Spleen (tissue), 11 donors: Measurements from ENCODE around the gene VPS4B. TPM values are rescaled to one million over a fixed set of nuclear protein-coding genes. Genes with fewer than 3 reads are reported as not detected.

Source experiments
- DNase-seq: peaks from one replicate; pipeline ENCODE4 v3.0.0-alpha.2; 2020
- H3K27ac ChIP-seq, 8 donors: fragments of 200-600 bp; sonication (generic) in 7 of 8; 1 replicate in 4 of 8; 2 replicates in 4 of 8; pipeline versions ENCODE4 v1.5.0 to v1.8.0; 2016 to 2021; ENCODE audit warnings: inconsistent platforms in 4 of 8, mild to moderate bottlenecking in 4 of 8, moderate library complexity in 1 of 8
- H3K27me3 ChIP-seq, 7 donors: fragments of 200-600 bp; sonication (generic) in 6 of 7; replicated peaks in 1 of 7; 1 replicate in 4 of 7; 2 replicates in 3 of 7; pipeline versions ENCODE4 v1.5.0 to v1.8.0; 2016 to 2021; ENCODE audit warnings: inconsistent platforms in 3 of 7, mild to moderate bottlenecking in 1 of 7
- H3K36me3 ChIP-seq, 6 donors: fragments of 200-600 bp; sonication (generic) in 5 of 6; 1 replicate in 4 of 6; 2 replicates in 2 of 6; pipeline versions ENCODE4 v1.5.0 to v1.8.0; 2016 to 2021; ENCODE audit warnings: inconsistent platforms in 2 of 6
- H3K4me1 ChIP-seq, 6 donors: fragments of 200-600 bp; sonication (generic) in 5 of 6; 1 replicate in 3 of 6; 2 replicates in 3 of 6; pipeline versions ENCODE4 v1.5.0 to v1.8.0; 2016 to 2021; ENCODE audit warnings: inconsistent platforms in 3 of 6
- H3K4me3 ChIP-seq, 8 donors: fragments of 200-600 bp; sonication (generic) in 7 of 8; 1 replicate in 4 of 8; 2 replicates in 4 of 8; pipeline versions ENCODE4 v1.5.0 to v1.8.0; 2016 to 2021; ENCODE audit warnings: inconsistent platforms in 4 of 8, mild to moderate bottlenecking in 4 of 8, moderate library complexity in 2 of 8
- H3K9me3 ChIP-seq, 8 donors: fragments of 200-600 bp; sonication (generic) in 7 of 8; 1 replicate in 4 of 8; 2 replicates in 4 of 8; pipeline versions ENCODE4 v1.5.0 to v1.8.0; 2016 to 2021; ENCODE audit warnings: inconsistent platforms in 4 of 8
- POLR2A ChIP-seq, 3 donors: fragments of 450-650 bp; IDR thresholded peaks; one replicate each; pipeline ENCODE4 v1.5.1; 2017; ENCODE audit warnings: antibody characterized with exemption in 3 of 3, mild to moderate bottlenecking in 1 of 3
- POLR2AphosphoS5 ChIP-seq, 3 donors: sonication (generic); formaldehyde crosslinking; IDR thresholded peaks; one replicate each; pipeline ENCODE4 v1.5.1; 2017; ENCODE audit warnings: antibody characterized with exemption in 3 of 3
- WGBS, 5 donors: extraction: QIAGEN DNeasy Blood & Tissue Kit in 3 of 5; methylation state at CpG; one replicate each; pipeline versions ENCODE4 v1.1.5 to v1.1.7; 2013 to 2018; 5-methylcytosine and 5-hydroxymethylcytosine counted together
- intact Hi-C: fragments of 100-400 bp; cut with DNase I; formaldehyde crosslinking; loops from one replicate; pipeline ENCODE4 v1.15.0; 2023; ENCODE audit warnings: low total_unique reads
- polyA plus RNA-seq, 3 donors: library from polyadenylated mRNA; stranded (reverse); fragments of 200-250 nt; gene quantifications; one replicate each; pipeline ENCODE4 v1.2.1, GENCODE V29; 2013
- total RNA-seq, 7 donors: library from RNA; depleted of rRNA in 3 of 7; stranded (reverse); fragments of >200 nt in 3 of 7; fragmentation: NEBNext Ultra II Directional in 4 of 7; extraction: Animal tissue kit (Norgen Biotek cat#: 25700) in 4 of 7; gene quantifications; one replicate each; pipeline versions ENCODE4 v1.1.0 to v1.2.1, GENCODE V29; 2016 to 2021
- TF ChIP-seq, protein P1 (sequence below), 11 experiments: fragments of 200-600 bp in 7 of 11; fragments of 450-650 bp in 4 of 11; sonication (generic) in 4 of 11; IDR thresholded peaks in 8 of 11; conservative IDR thresholded peaks in 3 of 11; 1 replicate in 7 of 11; 2 replicates in 4 of 11; pipeline versions ENCODE4 v1.4.0 to v1.8.0; 2016 to 2021; ENCODE audit warnings: antibody characterized with exemption in 11 of 11, inconsistent platforms in 4 of 11, mild to moderate bottlenecking in 1 of 11
- donor health status: healthy with polysubstance abuse.
- donor health status: DM: no; HTN: no; CAD: no; lungs with moderate emphysema.
- donor health status: DM: no; HTN: no; CAD: no.
- donor health status: Bipolar disorder and iron deficiency.
- donor health status: healthy.
- donor health status: DM: no; HTN: no; CAD: no.
- donor health status: DM: yes; HTN: yes; CAD: no.

VPS4B gene
- total and polyA plus RNA-seq, 10 donors: 11.1 to 69.4 (median 48.0) TPM

- no peak for DNase-seq
- 94 to 100% (median 96%) methylated on average over 3 of the region's 3 CpGs for WGBS, 5 donors
- Histone ChIP-seq H3K4me1 (peaks cover 0 to under 1% (median 0%) of the 10 kb centered on the region in 6 donors), H3K9me3 (no peaks in the 10 kb centered on the region), H3K27ac (no peak overlapping the region), H3K36me3 (peaks cover 0 to 100% (median 88%) of the 10 kb centered on the region in 6 donors), H3K27me3 (no peaks in the 10 kb centered on the region), H3K4me3 (no peak overlapping the region)
- TF ChIP-seq, protein P1, sequence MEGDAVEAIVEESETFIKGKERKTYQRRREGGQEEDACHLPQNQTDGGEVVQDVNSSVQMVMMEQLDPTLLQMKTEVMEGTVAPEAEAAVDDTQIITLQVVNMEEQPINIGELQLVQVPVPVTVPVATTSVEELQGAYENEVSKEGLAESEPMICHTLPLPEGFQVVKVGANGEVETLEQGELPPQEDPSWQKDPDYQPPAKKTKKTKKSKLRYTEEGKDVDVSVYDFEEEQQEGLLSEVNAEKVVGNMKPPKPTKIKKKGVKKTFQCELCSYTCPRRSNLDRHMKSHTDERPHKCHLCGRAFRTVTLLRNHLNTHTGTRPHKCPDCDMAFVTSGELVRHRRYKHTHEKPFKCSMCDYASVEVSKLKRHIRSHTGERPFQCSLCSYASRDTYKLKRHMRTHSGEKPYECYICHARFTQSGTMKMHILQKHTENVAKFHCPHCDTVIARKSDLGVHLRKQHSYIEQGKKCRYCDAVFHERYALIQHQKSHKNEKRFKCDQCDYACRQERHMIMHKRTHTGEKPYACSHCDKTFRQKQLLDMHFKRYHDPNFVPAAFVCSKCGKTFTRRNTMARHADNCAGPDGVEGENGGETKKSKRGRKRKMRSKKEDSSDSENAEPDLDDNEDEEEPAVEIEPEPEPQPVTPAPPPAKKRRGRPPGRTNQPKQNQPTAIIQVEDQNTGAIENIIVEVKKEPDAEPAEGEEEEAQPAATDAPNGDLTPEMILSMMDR (IDR thresholded peaks at IDR 0.05 in 8 of 11, conservative IDR thresholded peaks at IDR 0.05 in 3 of 11): no peak
- TF ChIP-seq POLR2AphosphoS5 (IDR thresholded peaks at IDR 0.05) (no peak), POLR2A (IDR thresholded peaks at IDR 0.05) (no peak)
- intact Hi-C loops: no loop called here
These were observed 27.3 kb downstream of the VPS4B start for GRCh38 chr18:63394954-63395353.

GRCh38 chr18:63387861-63388260, 34.4 kb downstream of the VPS4B start:
- H3K4me3 ChIP-seq: no peak overlapping the region
- intact Hi-C loops: no loop called here
- no peak for DNase-seq
- WGBS, 5 donors: 94 to 97% (median 94%) methylated on average over 4 of the region's 4 CpGs
- H3K9me3 ChIP-seq: peaks cover 0 to 6% (median 0%) of the 10 kb centered on the region in 8 donors
- no peak overlapping the region for H3K27ac ChIP-seq
- no peaks in the 10 kb centered on the region for H3K4me1 ChIP-seq
- TF ChIP-seq POLR2AphosphoS5 (IDR thresholded peaks at IDR 0.05) (no peak), POLR2A (IDR thresholded peaks at IDR 0.05) (no peak)
- TF ChIP-seq, protein P1 (IDR thresholded peaks at IDR 0.05 in 8 of 11, conservative IDR thresholded peaks at IDR 0.05 in 3 of 11): no peak
- no peaks in the 10 kb centered on the region for H3K27me3 ChIP-seq
- peaks cover 0 to 76% (median 35%) of the 10 kb centered on the region in 6 donors for H3K36me3 ChIP-seq

- WGBS, 5 donors: 64 to 98% (median 93%) methylated on average over 3 of the region's 3 CpGs
- intact Hi-C loops: no loop called here
These were observed 39.4 kb downstream of the VPS4B start for GRCh38 chr18:63382843-63383242.

DNA sequence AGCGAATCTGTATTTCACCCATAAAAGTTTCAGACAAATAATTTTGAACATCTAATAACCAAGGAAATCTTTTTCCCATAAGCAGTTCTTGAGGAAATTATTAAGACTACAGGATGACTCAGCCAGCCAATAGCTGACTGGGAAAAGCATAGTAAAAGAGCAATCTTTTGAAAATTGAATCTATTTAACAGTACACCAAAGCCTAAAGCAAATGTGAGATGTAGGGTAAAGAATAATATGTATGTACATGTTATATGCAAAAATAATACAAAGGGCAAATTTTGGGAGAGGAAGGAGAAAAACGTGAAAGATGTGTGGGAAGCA, 42.7 kb downstream of the VPS4B start:
- DNase-seq: no peak
- peaks cover 0 to 21% (median 7%) of the 10 kb centered on the region in 8 donors for H3K9me3 ChIP-seq
- H3K4me3 ChIP-seq: no peak overlapping the region
- intact Hi-C loops: no loop called here
- H3K4me1 ChIP-seq: peaks cover 0 to 13% (median 1%) of the 10 kb centered on the region in 6 donors
- no peak overlapping the region for H3K27ac ChIP-seq
- no peak for TF ChIP-seq POLR2A (IDR thresholded peaks at IDR 0.05)
- TF ChIP-seq, protein P1 (IDR thresholded peaks at IDR 0.05 in 8 of 11, conservative IDR thresholded peaks at IDR 0.05 in 3 of 11): no peak
- no peak for TF ChIP-seq POLR2AphosphoS5 (IDR thresholded peaks at IDR 0.05)
- no peaks in the 10 kb centered on the region for H3K27me3 ChIP-seq
- WGBS, 5 donors: 69 to 85% (median 80%) methylated on average over 2 of the region's 2 CpGs
- peaks cover 0 to 18% (median 0%) of the 10 kb centered on the region in 6 donors for H3K36me3 ChIP-seq

More at GRCh38 chr18:63382843-63383242, 39.4 kb downstream of the VPS4B start:
- H3K4me1 ChIP-seq: peaks cover 0 to 13% (median 1%) of the 10 kb centered on the region in 6 donors
- H3K9me3 ChIP-seq: peaks cover 0 to 10% (median 0%) of the 10 kb centered on the region in 8 donors
- no peaks in the 10 kb centered on the region for H3K27me3 ChIP-seq
- no peak overlapping the region for H3K4me3 ChIP-seq
- DNase-seq: no peak
- H3K27ac ChIP-seq: no peak overlapping the region
- peaks cover 0 to 33% (median 0%) of the 10 kb centered on the region in 6 donors for H3K36me3 ChIP-seq
- TF ChIP-seq, protein P1 (IDR thresholded peaks at IDR 0.05 in 8 of 11, conservative IDR thresholded peaks at IDR 0.05 in 3 of 11): no peak
- TF ChIP-seq POLR2A (IDR thresholded peaks at IDR 0.05) (no peak), POLR2AphosphoS5 (IDR thresholded peaks at IDR 0.05) (peak in 1 of 3 donors; percentile 5)
